ENCODE data around the gene ALOX5.
"Not testable (repeated sequence)": the region's sequence is repeated elsewhere in the genome, so short reads cannot be mapped to it uniquely, and the experiment has no call there.

The ALOX5 gene

DNA sequence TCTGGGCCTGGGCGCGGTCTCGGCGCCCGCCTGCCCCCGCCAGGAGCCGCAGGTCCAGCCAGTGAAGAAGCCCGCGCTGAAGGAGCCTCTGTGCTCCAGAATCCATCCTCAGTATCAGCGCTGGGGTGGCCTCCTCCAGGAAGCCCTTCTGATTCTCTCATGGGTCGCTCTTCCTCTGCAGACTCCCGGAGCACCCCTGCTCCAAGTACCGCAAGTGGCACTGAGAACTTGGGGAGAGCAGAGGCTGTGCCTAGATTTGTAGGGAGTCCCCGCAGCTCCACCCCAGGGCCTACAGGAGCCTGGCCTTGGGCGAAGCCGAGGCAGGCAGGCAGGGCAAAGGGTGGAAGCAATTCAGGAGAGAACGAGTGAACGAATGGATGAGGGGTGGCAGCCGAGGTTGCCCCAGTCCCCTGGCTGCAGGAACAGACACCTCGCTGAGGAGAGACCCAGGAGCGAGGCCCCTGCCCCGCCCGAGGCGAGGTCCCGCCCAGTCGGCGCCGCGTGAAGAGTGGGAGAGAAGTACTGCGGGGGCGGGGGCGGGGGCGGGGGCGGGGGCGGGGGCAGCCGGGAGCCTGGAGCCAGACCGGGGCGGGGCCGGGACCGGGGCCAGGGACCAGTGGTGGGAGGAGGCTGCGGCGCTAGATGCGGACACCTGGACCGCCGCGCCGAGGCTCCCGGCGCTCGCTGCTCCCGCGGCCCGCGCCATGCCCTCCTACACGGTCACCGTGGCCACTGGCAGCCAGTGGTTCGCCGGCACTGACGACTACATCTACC lies at the start of gene ALOX5:
Gene ALOX5, plus strand, starts transcription at position 641 of the 774 bp plus-strand sequence. Its CDS starts 64 bp downstream, at position 705.
- DNase-seq (ENCODE audit: low read depth) = no peak

GRCh38 chr10:45325116-45325515 lies 48.9 kb upstream of the ALOX5 start:
- no peak for DNase-seq (ENCODE audit: low read depth)

- DNase-seq (ENCODE audit: low read depth) = not testable (repeated sequence)
These were observed 47.2 kb upstream of the ALOX5 start for GRCh38 chr10:45326864-45327263.

- DNase-seq (ENCODE audit: low read depth) = not testable (repeated sequence)
These were observed 42.2 kb upstream of the ALOX5 start for GRCh38 chr10:45331824-45332223.

DNA sequence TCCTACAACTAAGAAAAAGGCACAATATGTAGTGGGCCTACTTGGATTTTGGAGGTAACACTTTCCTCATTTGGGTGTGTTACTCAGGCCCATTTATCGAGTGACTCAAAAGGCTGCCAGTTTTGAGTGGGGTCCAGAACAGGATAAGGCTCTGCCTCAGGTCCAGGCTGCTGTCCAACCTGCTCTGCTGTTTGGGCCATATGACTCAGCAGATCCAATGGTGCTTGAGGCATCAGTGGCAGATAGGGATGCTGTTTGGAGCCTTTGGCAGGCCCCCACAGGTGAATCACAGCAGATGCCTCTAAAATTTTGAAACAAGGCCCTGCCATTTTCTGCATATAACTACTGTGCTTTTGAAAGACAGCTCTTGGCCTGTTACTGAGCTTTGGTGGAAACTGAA lies 34.1 kb upstream of the ALOX5 start:
- no peak for DNase-seq (ENCODE audit: low read depth)

GRCh38 chr10:45340420-45340819 lies 33.6 kb upstream of the ALOX5 start:
- not testable (repeated sequence) for DNase-seq (ENCODE audit: low read depth)

DNA sequence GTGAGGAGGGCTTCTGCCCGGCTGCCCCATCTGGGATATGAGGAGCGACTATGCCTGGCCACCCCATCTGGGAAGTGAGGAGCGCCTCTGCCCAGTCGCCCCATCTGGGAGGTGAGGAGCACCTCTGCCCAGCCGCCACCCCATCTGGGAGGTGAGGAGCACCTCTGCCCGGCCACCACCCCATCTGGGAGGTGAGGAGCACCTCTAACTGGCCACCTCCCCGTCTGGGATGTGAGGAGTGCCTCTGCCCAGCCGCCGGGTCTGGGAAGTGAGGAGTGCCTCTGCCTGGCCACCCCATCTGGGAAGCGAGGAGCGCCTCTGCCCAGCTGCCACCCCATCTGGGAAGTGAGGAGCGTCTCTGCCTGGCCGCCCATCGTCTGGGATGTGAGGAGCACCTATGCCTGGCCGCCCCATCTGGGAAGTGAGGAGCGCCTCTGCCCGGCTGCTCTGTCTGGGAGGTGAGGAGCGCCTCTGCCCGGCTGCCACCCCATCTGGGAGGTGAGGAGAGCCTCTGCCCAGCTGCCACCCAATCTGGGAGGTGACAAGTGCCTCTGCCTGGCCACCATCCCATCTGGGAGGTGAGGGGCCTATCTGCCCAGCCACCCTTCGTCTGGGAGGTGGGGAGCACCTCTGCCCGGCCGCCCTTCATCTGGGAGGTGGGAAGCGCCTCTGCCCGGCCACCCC lies 27.2 kb upstream of the ALOX5 start:
- not testable (repeated sequence) for DNase-seq (ENCODE audit: low read depth)

DNA sequence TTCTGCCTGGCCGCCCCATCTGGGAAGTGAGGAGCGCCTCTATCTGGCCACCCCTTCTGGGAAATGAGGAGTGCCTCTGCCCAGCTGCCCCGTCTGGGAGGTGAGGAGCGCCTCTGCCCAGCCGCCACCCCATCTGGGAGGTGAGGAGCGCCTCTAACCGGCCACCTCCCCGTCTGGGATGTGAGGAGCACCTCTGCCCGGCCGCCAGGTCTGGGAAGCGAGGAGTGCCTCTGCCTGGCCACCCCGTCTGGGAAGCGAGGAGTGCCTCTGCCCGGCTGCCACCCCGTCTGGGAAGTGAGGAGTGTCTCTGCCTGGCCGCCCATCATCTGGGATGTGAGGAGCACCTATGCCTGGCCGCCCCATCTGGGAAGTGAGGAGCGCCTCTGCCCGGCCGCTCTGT lies 26.6 kb upstream of the ALOX5 start:
- DNase-seq (ENCODE audit: low read depth) = not testable (repeated sequence)

GRCh38 chr10:45348196-45348765 lies 25.7 kb upstream of the ALOX5 start:
- DNase-seq (ENCODE audit: low read depth) = not testable (repeated sequence)

DNA sequence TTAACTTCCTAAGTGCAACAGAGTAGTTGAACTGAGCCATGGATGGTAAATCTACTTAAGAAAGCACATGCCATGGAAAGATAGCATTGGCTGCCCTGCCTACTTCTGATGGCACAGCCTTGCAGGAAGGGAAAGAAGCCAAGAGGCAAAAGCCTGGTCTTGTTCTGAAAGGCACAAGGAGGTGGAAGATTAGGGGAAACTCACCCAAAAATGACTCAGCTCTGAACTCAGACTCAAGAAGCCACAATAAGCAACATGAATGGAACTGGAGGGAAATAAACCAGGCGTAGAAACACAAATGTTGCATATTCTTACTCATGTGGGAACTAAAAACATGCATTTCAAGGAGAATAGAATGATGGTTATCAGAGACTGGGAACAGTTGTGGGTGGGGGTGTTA lies 20.8 kb upstream of the ALOX5 start:
- no peak for DNase-seq (ENCODE audit: low read depth)

- peak; percentile 14 for DNase-seq (ENCODE audit: low read depth)
These were observed 19.8 kb upstream of the ALOX5 start for GRCh38 chr10:45354261-45354660.

DNA sequence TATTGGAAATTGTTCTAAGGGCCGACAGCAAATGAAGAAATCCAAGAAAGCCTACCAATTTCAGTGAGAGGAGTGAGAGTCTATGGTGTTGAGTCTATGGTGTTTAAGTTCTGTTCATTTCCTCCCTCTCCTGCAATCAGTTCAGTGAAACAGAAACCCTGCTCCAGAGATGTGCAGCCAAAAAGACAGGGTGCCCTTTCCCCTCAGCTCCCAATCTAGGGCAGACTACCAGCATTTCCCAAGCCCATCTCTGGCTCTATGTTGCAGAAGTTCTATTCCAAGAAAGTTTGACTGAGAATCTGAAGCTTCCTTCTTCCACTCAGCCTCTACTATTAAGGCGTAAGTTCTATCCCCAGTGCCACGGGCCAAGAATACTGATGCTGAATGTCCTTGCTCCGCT lies 18.5 kb upstream of the ALOX5 start:
- DNase-seq (ENCODE audit: low read depth) = no peak

- DNase-seq (ENCODE audit: low read depth) = not testable (repeated sequence)
These were observed 15.1 kb upstream of the ALOX5 start for GRCh38 chr10:45358961-45359360.

DNA sequence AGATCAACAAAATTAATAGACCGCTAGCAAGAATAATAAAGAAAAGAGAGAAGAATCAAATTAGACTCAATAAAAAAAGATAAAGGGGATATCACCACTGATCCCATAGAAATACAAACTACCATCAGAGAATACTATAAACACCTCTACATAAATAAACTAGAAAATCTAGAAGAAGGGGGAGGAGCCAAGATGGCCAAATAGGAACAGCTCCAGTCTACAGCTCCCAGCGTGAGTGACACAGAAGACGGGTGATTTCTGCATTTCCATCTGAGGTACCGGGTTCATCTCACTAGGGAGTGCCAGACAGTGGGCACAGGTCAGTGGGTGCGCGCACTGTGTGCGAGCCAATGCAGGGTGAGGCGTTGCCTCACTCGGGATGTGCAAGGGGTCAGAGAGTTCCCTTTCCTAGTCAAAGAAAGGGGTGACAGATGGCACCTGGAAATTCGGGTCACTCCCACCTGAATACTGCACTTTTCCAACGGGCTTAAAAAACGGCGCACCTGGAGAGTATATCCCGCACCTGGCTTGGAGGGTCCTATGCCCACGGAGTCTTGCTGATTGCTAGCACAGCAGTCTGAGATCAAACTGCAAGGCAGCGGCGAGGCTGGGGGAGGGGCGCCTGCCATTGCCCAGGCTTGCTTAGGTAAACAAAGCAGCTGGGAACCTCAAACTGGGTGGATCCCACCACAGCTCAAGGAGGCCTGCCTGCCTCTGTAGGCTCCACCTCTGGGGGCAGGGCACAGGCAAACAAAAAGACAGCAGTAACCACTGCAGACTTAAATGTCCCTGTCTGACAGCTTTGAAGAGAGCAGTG lies 11.8 kb upstream of the ALOX5 start:
- DNase-seq (ENCODE audit: low read depth) = not testable (repeated sequence)

- not testable (repeated sequence) for DNase-seq (ENCODE audit: low read depth)
These were observed 6.4 kb upstream of the ALOX5 start for GRCh38 chr10:45367643-45368042.

DNA sequence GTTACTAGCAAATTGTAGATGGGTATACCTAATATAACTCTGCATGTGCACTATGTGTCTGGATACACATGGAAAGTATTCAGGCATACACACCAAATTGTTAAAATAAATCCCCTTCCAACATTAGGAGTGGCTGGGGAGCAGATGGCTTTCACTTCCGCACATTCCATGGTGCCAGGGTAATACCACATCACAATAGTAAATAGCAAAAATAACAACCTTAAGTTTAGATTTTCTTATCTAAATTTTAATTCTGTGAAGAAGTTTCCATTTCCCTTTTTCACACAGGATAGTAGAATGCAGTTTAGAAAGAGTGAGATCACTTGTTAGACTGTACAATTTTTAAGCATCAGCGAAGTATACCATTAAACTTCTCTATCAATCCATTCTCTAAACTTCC lies 5.8 kb upstream of the ALOX5 start:
- DNase-seq (ENCODE audit: low read depth) = no peak

DNA sequence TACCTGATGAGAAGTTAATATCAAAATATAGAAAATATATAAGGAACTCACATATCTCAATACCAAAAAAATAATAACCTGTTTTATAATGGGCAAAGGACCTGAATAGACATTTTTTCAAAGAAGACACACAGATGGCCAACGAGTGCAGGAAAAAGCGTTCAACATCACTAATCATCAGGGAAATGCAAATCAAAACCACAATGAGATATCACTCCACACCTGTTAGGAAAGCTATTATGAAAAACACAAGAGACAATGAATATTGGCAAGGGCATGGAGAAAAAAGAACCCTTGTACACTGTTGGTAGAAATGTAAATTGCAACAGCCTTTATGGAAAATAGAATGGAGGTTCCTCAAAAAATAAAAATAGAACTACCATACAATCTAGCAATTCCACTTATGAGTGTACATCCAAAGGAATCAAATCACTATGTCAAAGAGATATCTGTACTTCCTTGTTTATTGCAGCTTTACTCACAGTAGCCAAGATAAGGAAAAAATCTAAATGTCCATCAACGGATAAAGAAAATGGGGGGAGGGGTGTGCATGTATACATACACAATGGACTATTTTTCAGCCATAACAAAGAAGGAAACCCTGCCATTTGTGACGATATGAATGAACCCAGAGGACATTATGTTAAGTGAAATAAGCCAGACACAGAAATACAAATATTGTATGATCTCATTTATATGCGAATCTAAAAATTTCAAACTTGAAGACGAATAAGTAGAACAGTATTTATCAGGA lies 3.6 kb upstream of the ALOX5 start:
- no peak for DNase-seq (ENCODE audit: low read depth)

DNA sequence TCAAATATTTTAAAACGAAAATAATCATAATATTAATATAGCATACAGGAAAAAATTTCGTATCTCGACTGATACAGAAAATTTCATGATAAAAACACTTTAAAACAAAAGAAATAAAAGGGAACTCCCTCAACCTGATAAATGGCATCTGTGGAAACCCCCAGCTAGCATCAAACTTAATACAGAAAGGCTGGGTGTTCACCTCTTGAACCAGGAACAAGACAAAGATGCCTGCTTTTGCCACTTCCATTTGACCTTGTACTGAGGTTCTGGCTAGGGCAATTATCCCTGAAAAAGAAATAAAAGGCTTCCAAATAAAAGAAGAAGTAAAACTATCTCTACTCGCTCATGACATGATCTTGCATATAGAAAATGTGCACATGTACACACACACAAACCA lies 2.5 kb upstream of the ALOX5 start:
- no peak for DNase-seq (ENCODE audit: low read depth)

DNA sequence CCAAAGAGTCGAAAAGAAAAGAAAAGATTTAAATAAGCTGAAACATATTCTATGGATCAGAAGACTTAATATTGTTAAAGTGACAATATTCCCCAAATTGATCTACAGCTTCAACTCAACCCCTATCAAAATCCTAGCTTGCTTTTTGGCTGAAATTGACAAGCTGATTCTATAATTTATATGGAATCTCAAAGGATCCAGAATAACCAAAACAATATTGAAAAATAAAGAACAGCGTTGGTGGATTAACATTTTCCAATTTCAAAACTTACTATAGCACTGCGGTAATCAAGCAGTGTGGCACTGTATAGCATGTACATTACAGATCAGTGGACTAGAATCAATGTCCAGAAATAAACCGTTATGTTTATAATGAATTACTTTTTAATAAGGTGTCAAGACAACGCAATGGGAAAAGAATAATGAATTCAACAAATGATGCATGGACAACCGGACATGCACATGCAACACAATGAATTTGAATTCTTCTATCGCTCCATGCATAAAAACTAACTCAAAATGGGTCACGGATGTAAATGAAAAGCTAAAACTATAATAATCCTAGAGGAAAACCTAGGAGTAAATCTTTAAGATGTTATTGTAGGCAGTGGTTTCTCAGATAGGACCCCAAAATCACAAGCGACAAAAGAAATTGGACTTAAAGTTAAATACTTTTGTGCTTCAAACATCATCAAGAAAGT lies 1.6 kb upstream of the ALOX5 start:
- no peak for DNase-seq (ENCODE audit: low read depth)

GRCh38 chr10:45373003-45373575 lies 927 bp upstream of the ALOX5 start:
- no peak for DNase-seq (ENCODE audit: low read depth)

Data from GM04503 (cell line).